ENCODE results near the gene ATOX1. TPM values are rescaled to one million over a fixed set of nuclear protein-coding genes. Genes with fewer than 3 reads are reported as not detected.
A peak's percentile ranks its signal among the peaks of the same experiment; 100 is the strongest.

The ATOX1 gene
- total and polyA plus RNA-seq, 2 experiments from 2014 or later, result 68.2 to 190 TPM

GRCh38 chr5:151742870-151743294 is 15.5 kb downstream of the ATOX1 start:
- peak; percentile 69 for TF ChIP-seq CTCF (IDR thresholded peaks at IDR 0.05; ENCODE audit: low read depth, low read length)
- H3K27ac ChIP-seq, result no peak overlapping the region
- peaks cover 3% of the 10 kb centered on the region for H3K36me3 ChIP-seq
- no peaks in the 10 kb centered on the region for H3K27me3 ChIP-seq
- H3K9me3 ChIP-seq (ENCODE audit: low read depth), result no peaks in the 10 kb centered on the region
- peak; percentile 70 to 76 for DNase-seq (ENCODE audit: low read depth in 1 of 2, low spot score in 1 of 2)
- no peak overlapping the region for H3K4me3 ChIP-seq
- peaks cover 8% of the 10 kb centered on the region for H3K4me1 ChIP-seq (ENCODE audit: low read depth)

GRCh38 chr5:151741678-151742423 is 16.6 kb downstream of the ATOX1 start:
- Histone ChIP-seq H3K9me3 (ENCODE audit: low read depth) (no peaks in the 10 kb centered on the region), H3K4me1 (ENCODE audit: low read depth) (peaks cover 8% of the 10 kb centered on the region), H3K4me3 (no peak overlapping the region), H3K27ac (no peak overlapping the region), H3K36me3 (peaks cover 3% of the 10 kb centered on the region), H3K27me3 (no peaks in the 10 kb centered on the region)
- no peak for DNase-seq (ENCODE audit: low read depth in 1 of 2, low spot score in 1 of 2)
- TF ChIP-seq CTCF (IDR thresholded peaks at IDR 0.05; ENCODE audit: low read depth, low read length), result no peak

- no peak overlapping the region for H3K4me3 ChIP-seq
- no peaks in the 10 kb centered on the region for H3K9me3 ChIP-seq (ENCODE audit: low read depth)
- H3K27me3 ChIP-seq, result no peaks in the 10 kb centered on the region
- no peak for TF ChIP-seq CTCF (IDR thresholded peaks at IDR 0.05; ENCODE audit: low read depth, low read length)
- H3K4me1 ChIP-seq (ENCODE audit: low read depth), result peaks cover 8% of the 10 kb centered on the region
- peak in 1 of 2 donors; percentile 54 for DNase-seq (ENCODE audit: low read depth in 1 of 2, low spot score in 1 of 2)
- H3K27ac ChIP-seq, result no peak overlapping the region
- H3K36me3 ChIP-seq, result peaks cover 3% of the 10 kb centered on the region
Observed at GRCh38 chr5:151740958-151741373, 17.5 kb downstream of the ATOX1 start.

GRCh38 chr5:151740336-151740942 is 18.0 kb downstream of the ATOX1 start:
- no peaks in the 10 kb centered on the region for H3K9me3 ChIP-seq (ENCODE audit: low read depth)
- H3K4me1 ChIP-seq (ENCODE audit: low read depth), result peaks cover 8% of the 10 kb centered on the region
- no peaks in the 10 kb centered on the region for H3K27me3 ChIP-seq
- no peak overlapping the region for H3K4me3 ChIP-seq
- H3K36me3 ChIP-seq, result peaks cover 2% of the 10 kb centered on the region
- TF ChIP-seq CTCF (IDR thresholded peaks at IDR 0.05; ENCODE audit: low read depth, low read length), result peak; percentile 81
- DNase-seq (ENCODE audit: low read depth in 1 of 2, low spot score in 1 of 2), result peak; percentile 74 to 97
- peak overlapping the region; percentile 54 for H3K27ac ChIP-seq

GRCh38 chr5:151739939-151740335 is 18.5 kb downstream of the ATOX1 start:
- DNase-seq (ENCODE audit: low read depth in 1 of 2, low spot score in 1 of 2), result peak in 1 of 2 donors; percentile 95
- no peak for TF ChIP-seq CTCF (IDR thresholded peaks at IDR 0.05; ENCODE audit: low read depth, low read length)
- H3K27ac ChIP-seq, result peak overlapping the region; percentile 54
- peaks cover 8% of the 10 kb centered on the region for H3K4me1 ChIP-seq (ENCODE audit: low read depth)
- H3K27me3 ChIP-seq, result no peaks in the 10 kb centered on the region
- H3K9me3 ChIP-seq (ENCODE audit: low read depth), result no peaks in the 10 kb centered on the region
- no peak overlapping the region for H3K4me3 ChIP-seq
- H3K36me3 ChIP-seq, result no peaks in the 10 kb centered on the region
